GM12872 (cell line): ENCODE results near the gene KLHDC7B.

Experiments
- CTCF ChIP-seq: IDR thresholded peaks from 3 replicates; pipeline ENCODE4 v1.5.1; 2011; ENCODE audit warnings: low read depth, mild to moderate bottlenecking, low read length, moderate library complexity; ENCODE audit not compliant: insufficient read depth

Gene KLHDC7B

DNA sequence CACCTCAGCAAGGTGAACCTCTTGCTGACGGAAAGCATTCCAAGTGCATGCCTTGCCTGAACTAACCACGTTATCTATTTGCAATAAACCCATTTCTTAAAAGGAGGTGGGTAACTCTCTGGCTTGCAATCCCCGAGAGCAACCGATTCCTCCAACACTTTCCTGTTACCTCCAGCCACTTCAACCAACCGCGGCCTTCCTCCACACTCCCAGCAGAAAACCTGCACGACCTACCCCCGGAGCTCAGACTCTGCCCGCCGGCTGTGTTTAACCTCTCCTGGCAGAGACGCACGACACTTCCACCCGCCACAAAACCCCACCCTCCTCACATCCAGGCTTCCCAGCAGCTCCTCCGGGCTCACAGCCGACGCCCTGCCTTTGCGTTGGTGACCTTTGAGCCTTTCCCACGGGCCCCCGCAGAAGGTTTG, 21.0 kb upstream of the KLHDC7B start:
- TF ChIP-seq CTCF: no peak

GRCh38 chr22:50525104-50525857, 20.4 kb upstream of the KLHDC7B start, which contains the start of gene SCO2:
Gene SCO2, minus strand, starts transcription at chr22:50525598. Its CDS starts 1,187 bp downstream, at chr22:50524411.
- peak; percentile 56; the same call in 2 of the 3 replicates for TF ChIP-seq CTCF

DNA sequence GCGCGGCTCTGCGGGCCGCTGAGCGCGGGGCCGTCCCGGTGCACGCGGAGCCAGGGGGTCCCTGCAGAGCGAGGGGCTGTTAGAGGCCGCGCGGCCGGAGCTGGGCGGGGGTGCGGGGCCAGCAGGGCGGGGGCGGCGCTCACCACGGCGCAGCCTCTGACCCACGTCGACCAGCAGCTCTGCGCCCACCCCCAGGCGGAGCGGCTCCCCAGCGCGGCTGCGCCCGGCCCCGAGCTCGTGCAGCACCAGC, 19.9 kb upstream of the KLHDC7B start:
- TF ChIP-seq CTCF: no peak

DNA sequence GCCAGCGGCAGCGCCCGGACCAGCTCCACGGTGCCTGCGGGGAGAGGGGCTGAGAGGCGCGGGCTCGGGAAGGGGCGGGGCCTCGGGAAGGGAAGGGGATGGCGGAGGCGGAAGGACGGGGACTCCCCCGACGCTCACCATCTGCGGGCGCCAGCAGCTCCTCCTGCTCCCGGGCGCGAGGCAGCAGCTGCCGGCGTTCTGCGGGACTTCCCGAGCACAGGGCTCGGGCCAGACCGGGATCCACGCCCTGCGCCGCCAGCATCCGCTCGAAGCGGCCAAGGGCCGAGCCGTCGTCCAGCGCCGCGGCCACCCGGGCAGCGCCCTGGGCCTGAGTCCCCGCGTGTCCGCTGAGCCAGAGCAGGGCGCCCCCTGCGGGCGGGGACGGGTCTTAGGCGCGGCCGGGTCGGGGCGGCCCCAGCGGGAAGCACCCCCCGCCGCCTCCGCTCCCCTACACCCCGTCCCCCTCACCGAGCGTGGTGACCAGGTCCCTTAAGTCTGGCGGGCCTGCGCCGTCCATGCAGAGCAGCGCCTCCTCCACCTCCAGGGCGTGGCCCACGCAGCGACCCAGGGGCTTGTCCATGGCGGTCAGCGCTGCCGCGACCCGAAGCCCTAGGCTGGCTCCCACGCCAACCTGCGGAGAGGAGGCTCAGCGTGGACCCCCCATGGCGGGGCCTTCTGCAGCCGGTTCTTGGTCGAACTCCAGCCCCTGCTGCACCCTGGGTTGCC, 19.4 kb upstream of the KLHDC7B start:
- TF ChIP-seq CTCF: peak; percentile 65; the same call in 2 of the 3 replicates

- TF ChIP-seq CTCF: no peak
These were observed 18.6 kb upstream of the KLHDC7B start for GRCh38 chr22:50526834-50527801.

DNA sequence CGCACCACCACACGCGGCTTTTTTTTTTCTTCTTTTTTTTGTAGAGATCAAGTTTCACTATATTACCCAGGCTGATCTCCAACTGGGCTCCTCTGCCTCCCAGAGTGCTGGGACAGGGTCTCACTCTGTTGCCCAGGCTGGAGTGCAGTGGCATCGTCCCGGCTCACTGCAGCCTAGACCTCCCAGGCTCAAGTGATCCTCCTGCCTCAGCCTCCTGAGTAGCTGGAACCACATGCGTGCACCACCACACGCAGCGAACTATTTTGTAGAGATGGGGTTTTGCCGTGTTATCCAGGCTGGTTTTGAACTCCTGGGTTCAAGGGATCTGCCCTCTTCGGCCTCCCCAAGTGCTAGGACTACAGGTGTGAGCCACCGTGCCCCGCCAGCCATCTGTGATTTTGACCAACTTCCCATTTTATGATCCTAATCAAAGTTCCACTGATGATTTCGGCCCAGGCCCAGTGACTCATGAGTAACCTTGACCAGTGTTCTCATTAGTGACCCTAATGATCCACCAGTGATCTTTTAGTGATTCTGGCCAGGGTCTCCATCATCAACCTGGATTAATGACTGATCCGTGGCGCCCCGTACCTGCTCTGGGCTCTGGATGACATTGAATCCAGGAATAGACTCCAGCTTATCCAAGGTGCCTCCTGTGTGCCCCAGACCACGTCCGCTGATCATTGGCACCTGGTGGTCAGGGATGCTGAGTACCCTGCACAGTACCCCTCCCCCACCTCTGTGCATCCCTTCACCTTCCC, 17.6 kb upstream of the KLHDC7B start:
- TF ChIP-seq CTCF: no peak
